Natural killer cell (primary cell): ENCODE data around the gene TMEM94. TPM values are rescaled to one million over a fixed set of nuclear protein-coding genes. Genes with fewer than 3 reads are reported as not detected.
A peak's percentile ranks its signal among the peaks of the same experiment; 100 is the strongest.

ENCODE experiments used
- ATAC-seq, 3 donors: fragments of 150-1000 bp in 2 of 3; fragments of 200-7000 bp in 1 of 3; cut with Tn5 transposase; 1 replicate in 1 of 3; 2 replicates in 2 of 3; pipeline ENCODE4 v1.10.0; 2021; ENCODE audit warnings: mild to moderate bottlenecking in 2 of 3, moderate library complexity in 2 of 3
- DNase-seq, 2 donors: peaks; one replicate each; pipeline versions ENCODE4 v3.0.0 to v3.0.0-alpha.2; 2013 to 2021; ENCODE audit warnings: mixed read lengths in 1 of 2
- H3K27ac ChIP-seq: one replicate; pipeline ENCODE4 v1.5.1; 2013; ENCODE audit warnings: mild to moderate bottlenecking, low read length
- H3K27me3 ChIP-seq: one replicate; pipeline ENCODE4 v1.6.1; 2013; ENCODE audit warnings: low read length; ENCODE audit not compliant: control insufficient read depth, insufficient read depth
- H3K36me3 ChIP-seq: one replicate; pipeline ENCODE4 v1.6.1; 2013; ENCODE audit warnings: low read length; ENCODE audit not compliant: control insufficient read depth, insufficient read depth
- H3K4me1 ChIP-seq: one replicate; pipeline ENCODE4 v1.6.1; 2013; ENCODE audit warnings: low read length; ENCODE audit not compliant: control insufficient read depth, insufficient read depth
- H3K4me3 ChIP-seq: one replicate; pipeline ENCODE4 v1.5.1; 2013; ENCODE audit warnings: low read length
- H3K9me3 ChIP-seq: one replicate; pipeline ENCODE4 v1.6.1; 2013; ENCODE audit warnings: low read length; ENCODE audit not compliant: control insufficient read depth, insufficient read depth
- H3K27ac Mint-ChIP-seq, 2 donors: one replicate each; pipeline ENCODE4 v1.8.0; 2022; ENCODE audit warnings: mild to moderate bottlenecking in 2 of 2, mixed read lengths in 2 of 2, moderate library complexity in 1 of 2
- H3K27me3 Mint-ChIP-seq, 2 donors: one replicate each; pipeline ENCODE4 v1.8.0; 2022; ENCODE audit warnings: low read depth in 2 of 2, mixed read lengths in 2 of 2
- H3K36me3 Mint-ChIP-seq: one replicate; pipeline ENCODE4 v1.8.0; 2022; ENCODE audit warnings: mixed read lengths
- H3K4me1 Mint-ChIP-seq, 2 donors: one replicate each; pipeline ENCODE4 v1.8.0; 2022; ENCODE audit warnings: mixed read lengths in 2 of 2
- H3K4me3 Mint-ChIP-seq: one replicate; pipeline ENCODE4 v1.8.0; 2022; ENCODE audit warnings: mild to moderate bottlenecking, moderate library complexity, mixed read lengths
- H3K9me3 Mint-ChIP-seq, 2 donors: one replicate each; pipeline ENCODE4 v1.8.0; 2022; ENCODE audit warnings: mixed read lengths in 2 of 2
- CTCF ChIP-seq: fragments of 200-600 bp; IDR thresholded peaks from one replicate; pipeline ENCODE4 v1.8.0; 2022; ENCODE audit warnings: antibody characterized with exemption
- WGBS: methylation state at CpG from one replicate; pipeline ENCODE4 v1.1.7; 2013; ENCODE audit warnings: missing lambda C conversion rate; ENCODE audit not compliant: insufficient coverage; 5-methylcytosine and 5-hydroxymethylcytosine counted together
- intact Hi-C: fragments of 100-400 bp; cut with micrococcal nuclease; formaldehyde crosslinking; loops from one replicate; pipeline ENCODE4 v1.14.2; 2022
- total RNA-seq, 4 donors: library from RNA; stranded (reverse); fragments of 120-200 nt in 1 of 4; gene quantifications; one replicate each; pipeline versions ENCODE4 v1.2.3 to v1.2.4, GENCODE V29; 2013 to 2022

TMEM94 gene
- total RNA-seq, 3 donors from 2014 or later (not counting 1 experiment from before 2014, with no cell fraction given) = 84.4 to 142 (median 104) TPM

GRCh38 chr17:75472119-75472518, 15.7 kb downstream of the TMEM94 start:
- TF ChIP-seq CTCF = no peak
- no peaks in the 10 kb centered on the region for H3K9me3 ChIP-seq
- Mint-ChIP-seq H3K4me3 (no peak overlapping the region), H3K36me3 (no peaks in the 10 kb centered on the region), H3K27ac (no peak overlapping the region), H3K27me3 (no peaks in the 10 kb centered on the region), H3K4me1 (peaks cover 5 to 9% of the 10 kb centered on the region in 2 donors), H3K9me3 (no peaks in the 10 kb centered on the region)
- no peaks in the 10 kb centered on the region for H3K27me3 ChIP-seq
- H3K4me1 ChIP-seq = no peaks in the 10 kb centered on the region
- H3K27ac ChIP-seq = no peak overlapping the region
- peaks cover 27% of the 10 kb centered on the region for H3K36me3 ChIP-seq
- intact Hi-C loops = no loop called here
- 99% methylated on average over 3 of the region's 4 CpGs for WGBS
- ATAC-seq (no peak), DNase-seq (no peak)
- no peak overlapping the region for H3K4me3 ChIP-seq

- no peak overlapping the region for H3K4me3 Mint-ChIP-seq
- peaks cover 5 to 9% of the 10 kb centered on the region in 2 donors for H3K4me1 Mint-ChIP-seq
- ATAC-seq (no peak), DNase-seq (no peak)
- H3K27me3 Mint-ChIP-seq = no peaks in the 10 kb centered on the region
- intact Hi-C loops = no loop called here
- peaks cover 27% of the 10 kb centered on the region for H3K36me3 ChIP-seq
- no peaks in the 10 kb centered on the region for H3K36me3 Mint-ChIP-seq
- no peak overlapping the region for H3K27ac Mint-ChIP-seq
- no peak overlapping the region for H3K4me3 ChIP-seq
- no peak overlapping the region for H3K27ac ChIP-seq
- H3K27me3 ChIP-seq = no peaks in the 10 kb centered on the region
- TF ChIP-seq CTCF = no peak
- H3K9me3 Mint-ChIP-seq = no peaks in the 10 kb centered on the region
- no peaks in the 10 kb centered on the region for H3K9me3 ChIP-seq
- H3K4me1 ChIP-seq = no peaks in the 10 kb centered on the region
- 98% methylated on average over 2 of the region's 2 CpGs for WGBS
Measured at GRCh38 chr17:75473246-75473645, 16.8 kb downstream of the TMEM94 start.

- DNase-seq = no peak
- Mint-ChIP-seq H3K9me3 (no peaks in the 10 kb centered on the region), H3K4me3 (no peak overlapping the region), H3K27ac (peak overlapping the region in 1 of 2 donors; percentile 47), H3K36me3 (no peaks in the 10 kb centered on the region), H3K27me3 (no peaks in the 10 kb centered on the region), H3K4me1 (peaks cover 5 to 9% of the 10 kb centered on the region in 2 donors)
- Histone ChIP-seq H3K27ac (no peak overlapping the region), H3K36me3 (peaks cover 23% of the 10 kb centered on the region), H3K9me3 (no peaks in the 10 kb centered on the region), H3K27me3 (no peaks in the 10 kb centered on the region), H3K4me1 (no peaks in the 10 kb centered on the region), H3K4me3 (no peak overlapping the region)
- TF ChIP-seq CTCF = no peak
- WGBS = 95% methylated on average over 6 of the region's 6 CpGs
- ATAC-seq = no peak
- intact Hi-C loops = no loop called here
Measured at GRCh38 chr17:75474736-75475135, 18.3 kb downstream of the TMEM94 start.

GRCh38 chr17:75475144-75475835, 18.9 kb downstream of the TMEM94 start:
- Histone ChIP-seq H3K9me3 (no peaks in the 10 kb centered on the region), H3K4me1 (no peaks in the 10 kb centered on the region), H3K27me3 (no peaks in the 10 kb centered on the region), H3K4me3 (no peak overlapping the region), H3K27ac (no peak overlapping the region), H3K36me3 (peaks cover 23% of the 10 kb centered on the region)
- 88% methylated on average over 13 of the region's 13 CpGs for WGBS
- Mint-ChIP-seq H3K27ac (no peak overlapping the region), H3K4me1 (peaks cover 5 to 9% of the 10 kb centered on the region in 2 donors), H3K36me3 (no peaks in the 10 kb centered on the region), H3K27me3 (no peaks in the 10 kb centered on the region), H3K9me3 (no peaks in the 10 kb centered on the region), H3K4me3 (no peak overlapping the region)
- ATAC-seq (no peak), DNase-seq (no peak)
- intact Hi-C loops = no loop called here
- TF ChIP-seq CTCF = no peak
